CD14-positive monocyte (primary cell): ENCODE results near the gene GNPTAB. TPM values are rescaled to one million over a fixed set of nuclear protein-coding genes. Genes with fewer than 3 reads are reported as not detected.

Source experiments
- DNase-seq, 3 donors: peaks; one replicate each; pipeline ENCODE4 v3.0.0-alpha.2; 2011 to 2022
- H2AFZ ChIP-seq: 2 replicates; pipeline ENCODE4 v1.6.0; 2012; ENCODE audit warnings: mild to moderate bottlenecking, low read depth, low read length, inconsistent platforms; ENCODE audit not compliant: insufficient read depth, poor library complexity, severe bottlenecking
- H3K27ac ChIP-seq, 2 donors: 1 replicate in 1 of 2; 2 replicates in 1 of 2; pipeline ENCODE4 v1.5.1; 2012 to 2013; ENCODE audit warnings: low read length in 2 of 2, control low read depth in 1 of 2, inconsistent platforms in 1 of 2, low read depth in 1 of 2, mild to moderate bottlenecking in 1 of 2
- H3K27me3 ChIP-seq, 2 donors: one replicate each; pipeline versions ENCODE4 v1.6.0 to v1.6.1; 2011 to 2013; ENCODE audit warnings: low read length in 2 of 2; ENCODE audit not compliant: control insufficient read depth in 2 of 2, insufficient read depth in 2 of 2
- H3K36me3 ChIP-seq, 2 donors: replicated peaks in 1 of 2; 1 replicate in 1 of 2; 2 replicates in 1 of 2; pipeline versions ENCODE4 v1.5.1 to v1.6.1; 2012 to 2013; ENCODE audit warnings: low read length in 2 of 2, control low read depth in 1 of 2, inconsistent platforms in 1 of 2, mild to moderate bottlenecking in 1 of 2; ENCODE audit not compliant: insufficient read depth in 2 of 2, control insufficient read depth in 1 of 2
- H3K4me1 ChIP-seq, 2 donors: 1 replicate in 1 of 2; 2 replicates in 1 of 2; pipeline versions ENCODE4 v1.5.1 to v1.6.1; 2012 to 2013; ENCODE audit warnings: low read length in 2 of 2, control low read depth in 1 of 2, inconsistent platforms in 1 of 2, mild to moderate bottlenecking in 1 of 2, moderate library complexity in 1 of 2; ENCODE audit not compliant: insufficient read depth in 2 of 2, control insufficient read depth in 1 of 2
- H3K4me2 ChIP-seq: replicated peaks from 2 replicates; pipeline ENCODE3; 2012; ENCODE audit warnings: low read length, moderate library complexity, mild to moderate bottlenecking; ENCODE audit not compliant: poor library complexity, severe bottlenecking; ENCODE audit errors: extremely low read depth
- H3K4me3 ChIP-seq, 3 experiments: fragments of 200-600 bp in 1 of 3; sonication (generic) in 1 of 3; replicated peaks in 1 of 3; 1 replicate in 2 of 3; 2 replicates in 1 of 3; pipeline ENCODE4 v1.5.1; 2011 to 2013; ENCODE audit warnings: low read length in 3 of 3, mild to moderate bottlenecking in 3 of 3, control low read depth in 2 of 3, low read depth in 2 of 3, inconsistent platforms in 1 of 3, moderate library complexity in 1 of 3
- H3K79me2 ChIP-seq: 2 replicates; pipeline ENCODE4 v1.6.0; 2012; ENCODE audit warnings: mild to moderate bottlenecking, control low read depth, inconsistent platforms, low read length, moderate library complexity; ENCODE audit not compliant: insufficient read depth
- H3K9ac ChIP-seq: 2 replicates; pipeline ENCODE4 v1.6.0; 2017; ENCODE audit warnings: low read length, mild to moderate bottlenecking; ENCODE audit not compliant: insufficient read depth, poor library complexity, severe bottlenecking
- H3K9me3 ChIP-seq, 2 donors: replicated peaks in 1 of 2; 1 replicate in 1 of 2; 2 replicates in 1 of 2; pipeline versions ENCODE4 v1.5.1 to v1.6.1; 2012 to 2013; ENCODE audit warnings: low read length in 2 of 2, control low read depth in 1 of 2; ENCODE audit not compliant: control insufficient read depth in 1 of 2, insufficient read depth in 1 of 2
- H4K20me1 ChIP-seq: 2 replicates; pipeline ENCODE4 v1.6.0; 2012; ENCODE audit warnings: mild to moderate bottlenecking, low read length, control low read depth, moderate library complexity; ENCODE audit not compliant: insufficient read depth
- H3K27ac Mint-ChIP-seq, 7 donors: one replicate each; pipeline ENCODE4 v1.8.0; 2020; ENCODE audit warnings: mild to moderate bottlenecking in 7 of 7, mixed read lengths in 7 of 7, moderate library complexity in 6 of 7, inconsistent platforms in 2 of 7
- H3K27me3 Mint-ChIP-seq, 3 donors: one replicate each; pipeline ENCODE4 v1.8.0; 2021 to 2022; ENCODE audit warnings: low read depth in 3 of 3, mild to moderate bottlenecking in 3 of 3, mixed read lengths in 3 of 3, moderate library complexity in 3 of 3, inconsistent platforms in 1 of 3
- H3K36me3 Mint-ChIP-seq, 2 donors: one replicate each; pipeline ENCODE4 v1.8.0; 2020; ENCODE audit warnings: mixed read lengths in 2 of 2, inconsistent platforms in 1 of 2, mild to moderate bottlenecking in 1 of 2
- H3K4me1 Mint-ChIP-seq: one replicate; pipeline ENCODE4 v1.8.0; 2020; ENCODE audit warnings: mild to moderate bottlenecking, mixed read lengths
- H3K4me3 Mint-ChIP-seq, 2 donors: one replicate each; pipeline ENCODE4 v1.8.0; 2020; ENCODE audit warnings: mild to moderate bottlenecking in 2 of 2, mixed read lengths in 2 of 2, moderate library complexity in 1 of 2
- H3K9me3 Mint-ChIP-seq, 7 donors: one replicate each; pipeline ENCODE4 v1.8.0; 2020 to 2022; ENCODE audit warnings: mixed read lengths in 7 of 7, mild to moderate bottlenecking in 6 of 7, moderate library complexity in 6 of 7, inconsistent platforms in 2 of 7
- WGBS: methylation state at CpG from one replicate; pipeline ENCODE4 v1.1.5; 2013; ENCODE audit warnings: missing lambda C conversion rate; ENCODE audit not compliant: insufficient coverage; 5-methylcytosine and 5-hydroxymethylcytosine counted together
- intact Hi-C, 2 donors: fragments of 100-400 bp; cut with micrococcal nuclease; formaldehyde crosslinking; loops; one replicate each; pipeline versions ENCODE4 v1.15.0 to v1.15.1; 2023
- polyA plus RNA-seq, 3 donors: library from polyadenylated mRNA; depleted of rRNA in 1 of 3; unstranded in 2 of 3; stranded (reverse) in 1 of 3; fragments of 300-500 nt in 2 of 3; fragments of >200 nt in 1 of 3; fragmentation: Illumina TruSeq in 2 of 3; gene quantifications; 1 replicate in 2 of 3; 2 replicates in 1 of 3; pipeline ENCODE4 v1.2.3, GENCODE V29; 2012 to 2021
- TF ChIP-seq, protein P1 (sequence below): fragments of 200-600 bp; IDR thresholded peaks from one replicate; pipeline ENCODE4 v1.8.0; 2022; ENCODE audit warnings: antibody characterized with exemption, mild to moderate bottlenecking

The GNPTAB gene
- polyA plus RNA-seq, 3 donors: 14.4 to 29.1 (median 24.1) TPM

DNA sequence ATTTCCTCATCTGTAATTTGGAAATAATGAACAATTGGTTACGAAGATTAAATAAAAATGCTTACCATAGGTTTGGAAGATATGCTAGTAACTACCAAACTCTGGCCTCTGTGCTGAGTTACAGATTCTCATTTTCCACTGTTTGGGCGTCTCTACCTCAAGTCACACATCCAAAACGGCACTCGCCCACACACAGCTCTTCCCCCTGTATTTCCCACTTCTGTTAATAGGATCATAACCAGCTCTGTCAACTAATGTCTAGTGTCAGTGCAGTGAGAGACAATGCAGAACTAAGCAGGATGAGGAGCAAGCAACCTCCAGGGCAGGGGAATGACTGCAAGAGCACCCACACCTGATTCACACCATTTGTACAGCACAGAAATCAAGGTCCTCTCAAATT, 80.6 kb downstream of the GNPTAB start:
- no peak overlapping the region for H3K27ac Mint-ChIP-seq
- Histone ChIP-seq H2AFZ (no peak overlapping the region), H3K9ac (no peak overlapping the region), H3K27me3 (no peaks in the 10 kb centered on the region), H3K4me3 (no peak overlapping the region), H3K4me1 (peaks cover 9 to 16% of the 10 kb centered on the region in 2 donors), H3K9me3 (no peaks in the 10 kb centered on the region), H3K4me2 (no peak overlapping the region), H4K20me1 (no peaks in the 10 kb centered on the region), H3K27ac (no peak overlapping the region), H3K79me2 (no peaks in the 10 kb centered on the region), H3K36me3 (peaks cover 67 to 91% of the 10 kb centered on the region in 2 donors)
- intact Hi-C loops: no loop called here
- no peaks in the 10 kb centered on the region for H3K27me3 Mint-ChIP-seq
- no peak overlapping the region for H3K4me3 Mint-ChIP-seq
- no peak for DNase-seq
- H3K4me1 Mint-ChIP-seq: peaks cover 14% of the 10 kb centered on the region
- H3K36me3 Mint-ChIP-seq: peaks cover 74 to 83% of the 10 kb centered on the region in 2 donors
- H3K9me3 Mint-ChIP-seq: peaks cover 0 to 2% (median 0%) of the 10 kb centered on the region in 7 donors
- TF ChIP-seq, protein P1, sequence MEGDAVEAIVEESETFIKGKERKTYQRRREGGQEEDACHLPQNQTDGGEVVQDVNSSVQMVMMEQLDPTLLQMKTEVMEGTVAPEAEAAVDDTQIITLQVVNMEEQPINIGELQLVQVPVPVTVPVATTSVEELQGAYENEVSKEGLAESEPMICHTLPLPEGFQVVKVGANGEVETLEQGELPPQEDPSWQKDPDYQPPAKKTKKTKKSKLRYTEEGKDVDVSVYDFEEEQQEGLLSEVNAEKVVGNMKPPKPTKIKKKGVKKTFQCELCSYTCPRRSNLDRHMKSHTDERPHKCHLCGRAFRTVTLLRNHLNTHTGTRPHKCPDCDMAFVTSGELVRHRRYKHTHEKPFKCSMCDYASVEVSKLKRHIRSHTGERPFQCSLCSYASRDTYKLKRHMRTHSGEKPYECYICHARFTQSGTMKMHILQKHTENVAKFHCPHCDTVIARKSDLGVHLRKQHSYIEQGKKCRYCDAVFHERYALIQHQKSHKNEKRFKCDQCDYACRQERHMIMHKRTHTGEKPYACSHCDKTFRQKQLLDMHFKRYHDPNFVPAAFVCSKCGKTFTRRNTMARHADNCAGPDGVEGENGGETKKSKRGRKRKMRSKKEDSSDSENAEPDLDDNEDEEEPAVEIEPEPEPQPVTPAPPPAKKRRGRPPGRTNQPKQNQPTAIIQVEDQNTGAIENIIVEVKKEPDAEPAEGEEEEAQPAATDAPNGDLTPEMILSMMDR: no peak
- WGBS: 100% methylated on average over 1 of the region's 4 CpGs

DNA sequence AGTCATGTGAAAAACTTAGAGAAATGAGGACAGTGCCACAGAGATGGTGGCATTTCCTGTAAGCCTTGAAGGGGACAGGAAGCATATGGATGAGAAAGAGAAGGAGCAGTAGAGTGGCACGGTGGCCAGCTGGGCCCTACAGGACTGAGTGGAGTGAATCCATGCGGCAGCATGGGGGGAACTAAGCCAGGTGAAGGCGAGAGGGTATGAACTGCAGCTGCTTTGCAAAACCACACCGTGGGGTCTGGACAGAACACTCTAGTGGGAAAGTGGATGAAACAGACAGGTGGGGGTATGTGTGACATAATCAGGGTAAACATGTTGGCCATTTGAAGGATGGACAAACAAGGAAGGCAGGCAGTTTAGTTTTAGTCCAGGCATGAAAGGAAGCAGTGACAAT, 81.1 kb downstream of the GNPTAB start:
- H3K4me1 ChIP-seq: peaks cover 9 to 16% of the 10 kb centered on the region in 2 donors
- Mint-ChIP-seq H3K36me3 (peaks cover 74 to 83% of the 10 kb centered on the region in 2 donors), H3K27ac (peak overlapping the region in 1 of 7 donors; percentile 55), H3K4me1 (peaks cover 14% of the 10 kb centered on the region), H3K9me3 (peaks cover 0 to 2% (median 0%) of the 10 kb centered on the region in 7 donors), H3K27me3 (no peaks in the 10 kb centered on the region), H3K4me3 (no peak overlapping the region)
- H3K27me3 ChIP-seq: no peaks in the 10 kb centered on the region
- H3K36me3 ChIP-seq: peaks cover 71 to 91% of the 10 kb centered on the region in 2 donors
- no peak overlapping the region for H3K4me2 ChIP-seq
- intact Hi-C loops: no loop called here
- WGBS: 81% methylated on average over 4 of the region's 4 CpGs
- H2AFZ ChIP-seq: no peak overlapping the region
- no peaks in the 10 kb centered on the region for H4K20me1 ChIP-seq
- no peak overlapping the region for H3K9ac ChIP-seq
- TF ChIP-seq, protein P1: no peak
- no peaks in the 10 kb centered on the region for H3K9me3 ChIP-seq
- no peak overlapping the region for H3K4me3 ChIP-seq
- DNase-seq: no peak
- H3K79me2 ChIP-seq: no peaks in the 10 kb centered on the region
- H3K27ac ChIP-seq: no peak overlapping the region
